Activated T-cell treated with anti-CD3 and anti-CD28 coated beads for 1 hour (primary cell): ENCODE results near the gene SLC17A5.
"Not testable (repeated sequence)": the region's sequence is repeated elsewhere in the genome, so short reads cannot be mapped to it uniquely, and the experiment has no call there.

Experiments
- DNase-seq: peaks from one replicate; pipeline ENCODE4 v3.0.0-alpha.2; 2020; ENCODE audit warnings: low read depth

The SLC17A5 gene

DNA sequence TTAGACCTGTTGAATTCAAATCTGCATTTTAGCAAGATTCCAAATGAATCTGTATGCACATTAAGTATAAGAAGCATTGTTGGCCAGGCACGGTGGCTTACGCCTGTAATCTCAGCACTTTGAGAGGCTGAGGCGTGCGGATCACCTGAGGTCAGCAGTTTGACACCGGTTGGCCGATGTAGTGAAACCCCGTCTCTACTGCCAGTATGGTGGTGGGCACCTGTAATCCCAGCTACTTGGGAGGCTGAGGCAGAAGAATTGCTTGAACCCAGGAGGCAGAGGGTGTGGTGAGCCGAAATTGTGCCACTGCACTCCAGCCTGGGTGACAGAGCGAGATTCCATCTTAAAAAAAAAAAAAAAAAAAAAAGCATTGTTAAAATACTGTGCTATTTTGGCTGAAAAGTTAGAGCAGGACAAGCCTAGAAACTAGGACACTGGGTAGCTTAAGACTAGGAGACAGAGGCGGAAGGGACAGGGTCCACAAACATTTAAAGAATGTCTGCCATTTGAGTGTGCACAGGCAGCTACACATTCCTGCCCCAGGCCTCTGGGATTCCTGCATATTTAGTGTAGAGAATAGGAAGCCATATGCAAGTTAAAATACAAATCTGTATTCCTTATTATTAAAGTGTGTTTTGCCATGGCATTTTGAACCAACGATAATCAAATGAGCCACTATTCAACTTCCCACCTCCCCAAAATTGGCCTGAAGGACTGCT is 87.9 kb downstream of the SLC17A5 start:
- DNase-seq: no peak

- no peak for DNase-seq
Measured at GRCh38 chr6:73564578-73565345, 89.0 kb downstream of the SLC17A5 start.

DNA sequence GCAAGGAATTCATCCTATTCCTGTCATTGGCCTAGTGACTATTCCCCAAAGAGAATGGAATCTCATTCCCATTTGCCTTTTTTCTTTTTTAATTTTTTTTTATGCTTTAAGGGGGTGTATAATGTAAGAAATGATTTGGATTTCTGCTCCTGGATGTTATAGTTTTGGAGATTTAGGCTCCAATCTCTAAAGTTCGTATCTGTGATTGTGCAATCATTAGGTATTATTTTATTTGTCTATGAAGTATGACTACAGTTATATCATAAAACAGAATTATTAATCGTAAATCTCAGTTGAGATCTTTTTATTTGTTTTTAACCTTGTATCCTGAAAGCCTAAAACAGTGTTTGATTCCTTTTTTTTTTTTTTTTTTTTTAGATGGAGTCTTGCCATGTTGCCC is 91.2 kb downstream of the SLC17A5 start:
- DNase-seq: no peak

GRCh38 chr6:73560853-73561407 is 92.9 kb downstream of the SLC17A5 start:
- no peak for DNase-seq

- DNase-seq: no peak
Measured at GRCh38 chr6:73560182-73560732, 93.5 kb downstream of the SLC17A5 start.

GRCh38 chr6:73559399-73559794 is 94.4 kb downstream of the SLC17A5 start:
- DNase-seq: not testable (repeated sequence)

GRCh38 chr6:73558624-73559398 is 95.0 kb downstream of the SLC17A5 start:
- DNase-seq: no peak

- DNase-seq: no peak
Measured at GRCh38 chr6:73556836-73557235, 97.0 kb downstream of the SLC17A5 start.

- DNase-seq: not testable (repeated sequence)
Measured at GRCh38 chr6:73555380-73555949, 98.3 kb downstream of the SLC17A5 start.

DNA sequence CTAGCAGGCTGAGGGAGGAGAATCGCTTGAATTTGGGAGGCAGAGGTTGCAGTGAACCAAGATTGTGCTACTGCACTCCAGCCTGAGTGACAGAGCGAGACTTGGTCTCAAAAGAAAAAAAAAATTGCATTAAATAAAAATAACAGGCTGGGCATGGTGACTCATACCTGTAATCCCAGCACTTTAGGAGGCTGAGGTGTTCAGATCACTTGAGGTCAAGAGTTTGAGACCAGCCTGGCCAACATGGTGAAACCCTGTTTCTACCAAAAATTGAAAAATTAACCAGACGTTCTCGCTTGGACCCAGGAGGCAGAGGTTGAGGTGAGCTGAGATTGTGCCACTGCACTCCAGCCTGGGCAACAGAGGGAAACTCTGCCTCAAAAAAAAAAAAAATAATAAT is 102.7 kb downstream of the SLC17A5 start:
- not testable (repeated sequence) for DNase-seq

- no peak for DNase-seq
Measured at GRCh38 chr6:73548458-73549446, 105.0 kb downstream of the SLC17A5 start.

- DNase-seq: no peak
Measured at GRCh38 chr6:73547036-73547435, 106.8 kb downstream of the SLC17A5 start.
